ENCODE measurements around the gene DIAPH3.

The DIAPH3 gene

GRCh38 chr13:59706101-59706976 is 457.4 kb downstream of the DIAPH3 start:
- in situ Hi-C loops (cut with MboI; ENCODE audit: low pct_unique_long_range_greater_than_20kb, low sequenced_read_pairs, unreplicated experiment), result no loop called here
- no peak for TF ChIP-seq CTCF (IDR thresholded peaks at IDR 0.05; ENCODE audit: extremely low read depth, insufficient read depth, missing control alignments)
- no peak for DNase-seq (ENCODE audit: low spot score)

GRCh38 chr13:59702269-59702668 is 461.5 kb downstream of the DIAPH3 start:
- no peak for TF ChIP-seq CTCF (IDR thresholded peaks at IDR 0.05; ENCODE audit: extremely low read depth, insufficient read depth, missing control alignments)
- no peak for DNase-seq (ENCODE audit: low spot score)
- in situ Hi-C loops (cut with MboI; ENCODE audit: low pct_unique_long_range_greater_than_20kb, low sequenced_read_pairs, unreplicated experiment), result no loop called here

- no peak for TF ChIP-seq CTCF (IDR thresholded peaks at IDR 0.05; ENCODE audit: extremely low read depth, insufficient read depth, missing control alignments)
- DNase-seq (ENCODE audit: low spot score), result no peak
- in situ Hi-C loops (cut with MboI; ENCODE audit: low pct_unique_long_range_greater_than_20kb, low sequenced_read_pairs, unreplicated experiment), result no loop called here
These were observed 462.5 kb downstream of the DIAPH3 start for GRCh38 chr13:59701261-59701660.

- no peak for TF ChIP-seq CTCF (IDR thresholded peaks at IDR 0.05; ENCODE audit: extremely low read depth, insufficient read depth, missing control alignments)
- no peak for DNase-seq (ENCODE audit: low spot score)
- in situ Hi-C loops (cut with MboI; ENCODE audit: low pct_unique_long_range_greater_than_20kb, low sequenced_read_pairs, unreplicated experiment), result no loop called here
These were observed 463.4 kb downstream of the DIAPH3 start for GRCh38 chr13:59700281-59700680.

- in situ Hi-C loops (cut with MboI; ENCODE audit: low pct_unique_long_range_greater_than_20kb, low sequenced_read_pairs, unreplicated experiment), result loop anchor here (25.0 kb wide), 3 partner anchors 216 to 741 kb away; no protein-coding TSS in a partner anchor
- DNase-seq (ENCODE audit: low spot score), result no peak
- TF ChIP-seq CTCF (IDR thresholded peaks at IDR 0.05; ENCODE audit: extremely low read depth, insufficient read depth, missing control alignments), result no peak
These were observed 467.5 kb downstream of the DIAPH3 start for GRCh38 chr13:59696271-59696670.

- in situ Hi-C loops (cut with MboI; ENCODE audit: low pct_unique_long_range_greater_than_20kb, low sequenced_read_pairs, unreplicated experiment), result loop anchor here (25.0 kb wide), 3 partner anchors 221 to 746 kb away; no protein-coding TSS in a partner anchor
- DNase-seq (ENCODE audit: low spot score), result no peak
- no peak for TF ChIP-seq CTCF (IDR thresholded peaks at IDR 0.05; ENCODE audit: extremely low read depth, insufficient read depth, missing control alignments)
These were observed 472.1 kb downstream of the DIAPH3 start for GRCh38 chr13:59691501-59692066.

Measured in GM13977 (cell line).